COR-L47 (cell line): ENCODE measurements around the gene ABCB11.
A peak's percentile ranks its signal among the peaks of the same experiment; 100 is the strongest.

Experiments
- DNase-seq: peaks from one replicate; lab custom pipeline; 2025; lab: John Stamatoyannopoulos, UW

The ABCB11 gene

GRCh38 chr2:168930242-168930641 is 100.9 kb downstream of the ABCB11 start:
- no peak for DNase-seq

- DNase-seq = no peak
Observed at GRCh38 chr2:168929031-168929430, 102.1 kb downstream of the ABCB11 start.

- DNase-seq = no peak
Observed at GRCh38 chr2:168928113-168928831, 102.9 kb downstream of the ABCB11 start.

GRCh38 chr2:168926621-168927386 is 104.3 kb downstream of the ABCB11 start:
- no peak for DNase-seq

GRCh38 chr2:168920504-168921157 is 110.5 kb downstream of the ABCB11 start:
- DNase-seq = peak; percentile 21

- DNase-seq = peak; percentile 70
Observed at GRCh38 chr2:168916331-168916675, 114.8 kb downstream of the ABCB11 start.

- no peak for DNase-seq
Observed at GRCh38 chr2:168915441-168916330, 115.4 kb downstream of the ABCB11 start.

- no peak for DNase-seq
Observed at GRCh38 chr2:168913495-168913894, 117.6 kb downstream of the ABCB11 start.

GRCh38 chr2:168912901-168913369 is 118.2 kb downstream of the ABCB11 start:
- DNase-seq = peak; percentile 14

GRCh38 chr2:168912466-168912865 is 118.7 kb downstream of the ABCB11 start:
- no peak for DNase-seq

- no peak for DNase-seq
Observed at GRCh38 chr2:168910330-168910729, 120.8 kb downstream of the ABCB11 start.

GRCh38 chr2:168907940-168908662 is 123.0 kb downstream of the ABCB11 start:
- no peak for DNase-seq

GRCh38 chr2:168904358-168904757 is 126.8 kb downstream of the ABCB11 start:
- no peak for DNase-seq

GRCh38 chr2:168903888-168904287 is 127.2 kb downstream of the ABCB11 start:
- DNase-seq = no peak

- no peak for DNase-seq
Observed at GRCh38 chr2:168901003-168901402, 130.1 kb downstream of the ABCB11 start, which contains the start of gene G6PC2. TSS of gene G6PC2 (plus strand) at chr2:168901291. CDS start at chr2:168901332, 41 bp downstream.

GRCh38 chr2:168897449-168897848 is 133.7 kb downstream of the ABCB11 start:
- no peak for DNase-seq

- no peak for DNase-seq
Observed at GRCh38 chr2:168896783-168897182, 134.3 kb downstream of the ABCB11 start.

GRCh38 chr2:168895771-168896170 is 135.4 kb downstream of the ABCB11 start:
- peak; percentile 72 for DNase-seq

GRCh38 chr2:168894720-168895119 is 136.4 kb downstream of the ABCB11 start:
- no peak for DNase-seq

- DNase-seq = no peak
Observed at GRCh38 chr2:168894101-168894500, 137.0 kb downstream of the ABCB11 start.

GRCh38 chr2:168892327-168892726 is 138.8 kb downstream of the ABCB11 start:
- DNase-seq = no peak
